Heart left ventricle (tissue), 16 donors: ENCODE measurements around the gene KIT. TPM values are rescaled to one million over a fixed set of nuclear protein-coding genes. Genes with fewer than 3 reads are reported as not detected.

Experiments used
- ATAC-seq, 4 donors: fragments of 200-7000 bp; cut with Tn5 transposase; one replicate each; pipeline ENCODE4 v1.9.1; 2020 to 2022; ENCODE audit warnings: moderate library complexity in 4 of 4, mild to moderate bottlenecking in 3 of 4, moderate number of reproducible peaks in 1 of 4
- DNase-seq, 5 donors: peaks; one replicate each; pipeline ENCODE4 v3.0.0-alpha.2; 2020
- H3K27ac ChIP-seq, 12 donors: fragments of 200-600 bp; sonication (generic) in 4 of 12; one replicate each; pipeline versions ENCODE4 v1.5.0 to v1.8.0; 2016 to 2022; ENCODE audit warnings: mild to moderate bottlenecking in 2 of 12
- H3K27me3 ChIP-seq, 9 donors: fragments of 200-600 bp; sonication (generic) in 2 of 9; one replicate each; pipeline versions ENCODE4 v1.5.1 to v1.8.0; 2016 to 2022; ENCODE audit warnings: mild to moderate bottlenecking in 3 of 9
- H3K36me3 ChIP-seq, 9 donors: fragments of 200-600 bp; sonication (generic) in 2 of 9; one replicate each; pipeline versions ENCODE4 v1.5.0 to v1.8.0; 2018 to 2022; ENCODE audit warnings: mild to moderate bottlenecking in 2 of 9
- H3K4me1 ChIP-seq, 12 donors: fragments of 200-600 bp; sonication (generic) in 4 of 12; one replicate each; pipeline versions ENCODE4 v1.5.0 to v1.8.0; 2016 to 2022; ENCODE audit warnings: mild to moderate bottlenecking in 3 of 12
- H3K4me3 ChIP-seq, 12 donors: fragments of 200-600 bp; sonication (generic) in 4 of 12; one replicate each; pipeline versions ENCODE4 v1.5.0 to v1.8.0; 2017 to 2022; ENCODE audit warnings: mild to moderate bottlenecking in 9 of 12, moderate library complexity in 4 of 12
- H3K9me3 ChIP-seq, 12 donors: fragments of 200-600 bp; sonication (generic) in 4 of 12; one replicate each; pipeline versions ENCODE4 v1.5.0 to v1.8.0; 2016 to 2022; ENCODE audit warnings: mild to moderate bottlenecking in 1 of 12
- CTCF ChIP-seq, 12 donors: fragments of 200-600 bp; sonication (generic) in 4 of 12; IDR thresholded peaks; one replicate each; pipeline versions ENCODE4 v1.5.0 to v1.8.0; 2018 to 2022; ENCODE audit warnings: antibody characterized with exemption in 12 of 12, mild to moderate bottlenecking in 5 of 12
- POLR2A ChIP-seq, 2 donors: fragments of 450-650 bp; IDR thresholded peaks; one replicate each; pipeline ENCODE4 v1.6.1; 2017; ENCODE audit warnings: antibody characterized with exemption in 2 of 2, mild to moderate bottlenecking in 2 of 2, moderate library complexity in 2 of 2
- WGBS, 4 donors: extraction: QIAGEN DNeasy Blood & Tissue Kit in 2 of 4; methylation state at CpG; one replicate each; pipeline versions ENCODE4 v1.1.5 to v1.1.7; 2013 to 2018; 5-methylcytosine and 5-hydroxymethylcytosine counted together
- intact Hi-C, 10 donors: fragments of 100-400 bp; cut with DNase I; formaldehyde crosslinking; loops; one replicate each; pipeline versions ENCODE4 v1.11.1 to v1.14.2; 2022
- polyA plus RNA-seq, 2 donors: library from polyadenylated mRNA; stranded (reverse); fragments of 200-250 nt; gene quantifications; one replicate each; pipeline ENCODE4 v1.2.3, GENCODE V29; 2013
- total RNA-seq, 9 donors: library from RNA; depleted of rRNA in 2 of 9; stranded (reverse); fragments of >200 nt in 2 of 9; fragmentation: NEBNext Ultra II Directional in 3 of 9; extraction: Animal tissue kit (Norgen Biotek cat#: 25700) in 3 of 9; gene quantifications; one replicate each; pipeline versions ENCODE4 v1.1.0 to v1.2.4, GENCODE V29; 2016 to 2023
- donor health status: ischemic (EF 13 %, LVEDD 7.1; RV severe dilation, severe dysfunction).
- donor health status: healthy with polysubstance abuse.
- donor health status: DM: no; HTN: yes; CAD: no.
- donor health status: DM: no; HTN: no; CAD: no.
- donor health status: ischemic (EF 25% LVEDD 6.9; RV normal size, moderate dysfunction).
- donor health status: ischemic (EF 25% LVEDD 5.7; RV mildly dilated, moderate dysfunction).
- donor health status: healthy.
- donor health status: DM: yes; HTN: yes; CAD: no.
- donor health status: ischemic (EF 35%, LVEDD 5.7; RV mildly dilated, moderate dysfunction).
- donor health status: nonischemic (EF 11% LVEDD 7.7; RV severe dilation, severe dysfunction).
- donor health status: DM: yes; HTN: yes; CAD: no.
- donor health status: PGD.
- donor health status: ischemic (EF 29% LVEDD 5.4; RV normal size, mild dysfunction).
- donor health status: nonischemic (EF 23%, LVEDD 6.1; RV moderate dilation, normal function).

KIT gene
- total and polyA plus RNA-seq, 11 donors, result 0.08 to 4.7 (median 1.7) TPM

- H3K9me3 ChIP-seq, result no peaks in the 10 kb centered on the region
- 85 to 93% (median 91%) methylated on average over 2 of the region's 2 CpGs for WGBS, 4 donors
- intact Hi-C loops, result loop anchor here in 4 of 10 donors (10.0 kb wide), 3 partner anchors 284 to 304 kb away; no protein-coding TSS in a partner anchor
- no peak for DNase-seq
- TF ChIP-seq POLR2A (IDR thresholded peaks at IDR 0.05) (no peak), CTCF (IDR thresholded peaks at IDR 0.05) (no peak)
- ATAC-seq, result no peak
- no peak overlapping the region for H3K27ac ChIP-seq
- no peaks in the 10 kb centered on the region for H3K36me3 ChIP-seq
- H3K4me3 ChIP-seq, result no peak overlapping the region
- H3K4me1 ChIP-seq, result peaks cover 0 to 33% (median 28%) of the 10 kb centered on the region in 12 donors
- H3K27me3 ChIP-seq, result peaks cover 0 to 38% (median 0%) of the 10 kb centered on the region in 9 donors
Measured at GRCh38 chr4:54660591-54660990, 2.8 kb downstream of the KIT start.

GRCh38 chr4:54661169-54661568 is 3.4 kb downstream of the KIT start:
- TF ChIP-seq POLR2A (IDR thresholded peaks at IDR 0.05), result no peak
- no peak for TF ChIP-seq CTCF (IDR thresholded peaks at IDR 0.05)
- intact Hi-C loops, result loop anchor here in 4 of 10 donors (10.0 kb wide), 3 partner anchors 284 to 304 kb away; no protein-coding TSS in a partner anchor
- Histone ChIP-seq H3K4me3 (no peak overlapping the region), H3K9me3 (no peaks in the 10 kb centered on the region), H3K27ac (peak overlapping the region in 1 of 12 donors; percentile 27), H3K36me3 (no peaks in the 10 kb centered on the region), H3K27me3 (peaks cover 0 to 38% (median 0%) of the 10 kb centered on the region in 9 donors), H3K4me1 (peaks cover 0 to 33% (median 28%) of the 10 kb centered on the region in 12 donors)
- DNase-seq, result no peak
- WGBS, 4 donors, result 39 to 65% (median 50%) methylated on average over 5 of the region's 5 CpGs
- ATAC-seq, result no peak

- peaks cover 0 to 38% (median 0%) of the 10 kb centered on the region in 9 donors for H3K27me3 ChIP-seq
- TF ChIP-seq POLR2A (IDR thresholded peaks at IDR 0.05) (no peak), CTCF (IDR thresholded peaks at IDR 0.05) (no peak)
- peak overlapping the region in 1 of 12 donors; percentile 27 for H3K27ac ChIP-seq
- ATAC-seq (peak in 1 of 4 donors; percentile 28), DNase-seq (no peak)
- intact Hi-C loops, result loop anchor here in 4 of 10 donors (10.0 kb wide), 3 partner anchors 283 to 303 kb away; no protein-coding TSS in a partner anchor
- H3K36me3 ChIP-seq, result no peaks in the 10 kb centered on the region
- no peak overlapping the region for H3K4me3 ChIP-seq
- WGBS, 4 donors, result 46 to 65% (median 51%) methylated on average over 4 of the region's 4 CpGs
- peaks cover 0 to 33% (median 28%) of the 10 kb centered on the region in 12 donors for H3K4me1 ChIP-seq
- H3K9me3 ChIP-seq, result no peaks in the 10 kb centered on the region
Measured at GRCh38 chr4:54661686-54662085, 3.9 kb downstream of the KIT start.

- 89 to 98% (median 91%) methylated on average over 3 of the region's 3 CpGs for WGBS, 4 donors
Measured at GRCh38 chr4:54662123-54662522, 4.4 kb downstream of the KIT start.

More at GRCh38 chr4:54662123-54662522, 4.4 kb downstream of the KIT start:
- no peak for TF ChIP-seq CTCF (IDR thresholded peaks at IDR 0.05)
- intact Hi-C loops, result loop anchor here in 4 of 10 donors (10.0 kb wide), 3 partner anchors 283 to 303 kb away; no protein-coding TSS in a partner anchor
- H3K4me1 ChIP-seq, result peaks cover 0 to 33% (median 28%) of the 10 kb centered on the region in 12 donors
- H3K9me3 ChIP-seq, result no peaks in the 10 kb centered on the region
- H3K27ac ChIP-seq, result no peak overlapping the region
- H3K4me3 ChIP-seq, result no peak overlapping the region
- peaks cover 0 to 34% (median 0%) of the 10 kb centered on the region in 9 donors for H3K27me3 ChIP-seq
- no peak for ATAC-seq
- no peak for DNase-seq
- no peaks in the 10 kb centered on the region for H3K36me3 ChIP-seq
